GM18508 (cell line): ENCODE data around the gene CAB39L.
A peak's percentile ranks its signal among the peaks of the same experiment; 100 is the strongest.

Experiments
- ATAC-seq: cut with Tn5 transposase; IDR thresholded peaks from one replicate; pipeline ENCODE4 v1.9.1; 2021; ENCODE audit warnings: moderate number of reproducible peaks; ENCODE audit not compliant: insufficient read depth, unreplicated experiment

The CAB39L gene

GRCh38 chr13:49319551-49319950 is 124.3 kb downstream of the CAB39L start:
- no peak for ATAC-seq

GRCh38 chr13:49315756-49316482 is 127.9 kb downstream of the CAB39L start:
- no peak for ATAC-seq

GRCh38 chr13:49315036-49315565 is 128.8 kb downstream of the CAB39L start:
- no peak for ATAC-seq

GRCh38 chr13:49314344-49314882 is 129.5 kb downstream of the CAB39L start:
- ATAC-seq = no peak

GRCh38 chr13:49311816-49312215 is 132.0 kb downstream of the CAB39L start:
- no peak for ATAC-seq

GRCh38 chr13:49310251-49310650 is 133.6 kb downstream of the CAB39L start:
- ATAC-seq = no peak

GRCh38 chr13:49308921-49309408 is 134.9 kb downstream of the CAB39L start:
- ATAC-seq = no peak

GRCh38 chr13:49308097-49308875 is 135.6 kb downstream of the CAB39L start:
- no peak for ATAC-seq

GRCh38 chr13:49307365-49307764 is 136.5 kb downstream of the CAB39L start:
- ATAC-seq = no peak

- ATAC-seq = no peak
Observed at GRCh38 chr13:49305792-49306425, 138.0 kb downstream of the CAB39L start.

- ATAC-seq = no peak
Observed at GRCh38 chr13:49304763-49305700, 138.8 kb downstream of the CAB39L start.

- no peak for ATAC-seq
Observed at GRCh38 chr13:49304356-49304755, 139.5 kb downstream of the CAB39L start.

- no peak for ATAC-seq
Observed at GRCh38 chr13:49303533-49304252, 140.2 kb downstream of the CAB39L start.

GRCh38 chr13:49302817-49303216 is 141.0 kb downstream of the CAB39L start:
- no peak for ATAC-seq

GRCh38 chr13:49302222-49302621 is 141.6 kb downstream of the CAB39L start:
- no peak for ATAC-seq

GRCh38 chr13:49300739-49301589 is 142.9 kb downstream of the CAB39L start:
- peak; percentile 89 for ATAC-seq

GRCh38 chr13:49300276-49300675 is 143.6 kb downstream of the CAB39L start:
- no peak for ATAC-seq
